ENCODE data around the gene BTBD9. TPM values are rescaled to one million over a fixed set of nuclear protein-coding genes. Genes with fewer than 3 reads are reported as not detected.

BTBD9 gene
- total and polyA plus RNA-seq, 9 of the 15 experiments (the other 6 are each of a cell fraction or from before 2014, with no cell fraction given): 0.08 to 1.6 (median 0.58) TPM

- no peak for TF ChIP-seq YY1 (IDR thresholded peaks at IDR 0.05; ENCODE audit: borderline replicate concordance in 1 of 3, control insufficient read depth in 1 of 3, extremely low read depth in 1 of 3, insufficient read depth in 3 of 3, insufficient read length in 1 of 3, insufficient replicate concordance in 2 of 3, low read depth in 1 of 3, low read length in 2 of 3)
- no peak for TF ChIP-seq SAP30 (IDR thresholded peaks at IDR 0.05; ENCODE audit: borderline replicate concordance, insufficient read depth, low read depth, low read length, poor library complexity, severe bottlenecking)
- no peak for TF ChIP-seq SMAD1 (IDR thresholded peaks at IDR 0.05; ENCODE audit: low read depth, low read length, partially characterized antibody)
- no peak for TF ChIP-seq CREB1 (IDR thresholded peaks at IDR 0.05)
- TF ChIP-seq CREB1 (CRISPR knock-in tag; IDR thresholded peaks at IDR 0.05): no peak
- no peak for TF ChIP-seq BCL6 (CRISPR knock-in tag; IDR thresholded peaks at IDR 0.05)
- no peak for TF ChIP-seq PRMT5 (CRISPR knock-in tag; IDR thresholded peaks at IDR 0.05)
These were observed 52.7 kb downstream of the BTBD9 start (continued) for GRCh38 chr6:38586992-38587391.

GRCh38 chr6:38584731-38585130, 55.0 kb downstream of the BTBD9 start:
- WGBS (ENCODE audit: insufficient coverage, low coverage, missing lambda C conversion rate): 19% methylated on average over 2 of the region's 2 CpGs
- Histone ChIP-seq H2AFZ (ENCODE audit: low read depth, low read length) (no peak overlapping the region), H3K9me1 (ENCODE audit: control insufficient read depth, insufficient read depth, low read length) (no peaks in the 10 kb centered on the region), H3K27me3 (ENCODE audit: control insufficient read depth in 2 of 2, insufficient read depth in 2 of 2, low read length in 2 of 2) (no peaks in the 10 kb centered on the region; a peak in 1 of 5 replicates), H3K27ac (ENCODE audit: extremely low read depth, low read depth, low read length) (no peak overlapping the region), H3K36me3 (ENCODE audit: control insufficient read depth, insufficient read depth, low read length) (no peaks in the 10 kb centered on the region), H3K4me2 (ENCODE audit: insufficient read depth, low read length) (no peak overlapping the region), H4K20me1 (replicated peaks; ENCODE audit: control insufficient read depth, insufficient read depth, low read length) (no peaks in the 10 kb centered on the region), H3K79me2 (ENCODE audit: control insufficient read depth, insufficient read depth, low read length) (no peaks in the 10 kb centered on the region), H3K9ac (ENCODE audit: insufficient read depth in 1 of 2, low read depth in 2 of 2, low read length in 2 of 2) (no peak overlapping the region), H3K4me1 (replicated peaks in 1 of 2; ENCODE audit: control insufficient read depth in 2 of 2, insufficient read depth in 2 of 2, low read length in 2 of 2) (no peaks in the 10 kb centered on the region; a peak in 1 of 5 replicates), H3K9me3 (replicated peaks; ENCODE audit: control insufficient read depth, insufficient read depth, low read depth, low read length) (no peaks in the 10 kb centered on the region), H3K4me3 (no peak overlapping the region)
- in situ Hi-C loops (cut with MboI) (no loop called here), intact Hi-C loops (cut with micrococcal nuclease) (no loop called here)
- POLR2A ChIA-PET: interaction anchor here (0.6 to 1.3 kb wide), 2 partner anchors 10 to 19 kb away, joined by 3 to 4 read pairs; no protein-coding TSS in a partner anchor
- ATAC-seq (no peak), FAIRE-seq (no peak), DNase-seq (ENCODE audit: extremely low read depth in 1 of 4, low spot score in 3 of 4) (no peak)
- CTCF ChIA-PET (ENCODE audit: low intra/inter-chr PET ratio): no interaction called here
- BruUV-seq (replicated peaks): no TSS peak
- TF ChIP-seq ETS2 (tag; IDR thresholded peaks at IDR 0.05; ENCODE audit: borderline replicate concordance, poor library complexity, severe bottlenecking) (no peak), CREM (IDR thresholded peaks at IDR 0.05; ENCODE audit: low read depth) (no peak), TBL1XR1 (IDR thresholded peaks at IDR 0.05; ENCODE audit: low read length in 2 of 2) (no peak), PRDM10 (IDR thresholded peaks at IDR 0.05; ENCODE audit: partially characterized antibody) (no peak), ZMIZ1 (IDR thresholded peaks at IDR 0.05; ENCODE audit: low read depth in 2 of 2, low read length in 2 of 2) (no peak), GATAD2B (IDR thresholded peaks at IDR 0.05; ENCODE audit: borderline replicate concordance) (no peak), BCL6 (CRISPR knock-in tag; IDR thresholded peaks at IDR 0.05) (no peak), POLR2G (IDR thresholded peaks at IDR 0.05; ENCODE audit: low read depth, low read length) (no peak)
